HepG2 (cell line): ENCODE results near the gene SETD1B. TPM values are rescaled to one million over a fixed set of nuclear protein-coding genes. Genes with fewer than 3 reads are reported as not detected.

Experiments used
- ATAC-seq: fragments of 200-7000 bp; cut with Tn5 transposase; 3 replicates; pipeline ENCODE4 v1.9.1; 2020; ENCODE audit warnings: mild to moderate bottlenecking, moderate library complexity
- BruUV-seq: library from RNA; stranded (reverse); fragments of 400-500 nt; replicated peaks from 2 replicates; lab custom pipeline; 2021; lab: Mats Ljungman, UMichigan
- CTCF ChIA-PET: fragments of 300-600 bp; formaldehyde crosslinking; extraction: SDS; loops from one replicate; lab custom pipeline; 2021; ENCODE audit warnings: low total read pairs, inconsistent platforms, low intra/inter-chr PET ratio; lab: Yijun Ruan, JAX
- POLR2A ChIA-PET: fragments of 350-600 bp; sonication (Branson Sonifier 250); formaldehyde crosslinking; loops from one replicate; lab custom pipeline; 2020; ENCODE audit warnings: antibody characterized with exemption, inconsistent platforms; lab: Yijun Ruan, JAX
- DNase-seq: peaks from one replicate; pipeline ENCODE4 v3.0.0-alpha.2; 2015; ENCODE audit warnings: low spot score
- FAIRE-seq: peaks from 3 replicates; lab custom pipeline; 2011; peaks lifted over from hg19 to GRCh38; lab: Jason Lieb, UNC
- H2AFZ ChIP-seq: one replicate; pipeline ENCODE4 v1.6.1; 2011; ENCODE audit warnings: low read length, inconsistent platforms
- H3K27ac ChIP-seq: fragments of 300-600 bp; 3 replicates; pipeline ENCODE4 v1.8.0; 2011; ENCODE audit warnings: mixed run types, mild to moderate bottlenecking, mixed read lengths, low read length, inconsistent platforms; ENCODE audit not compliant: insufficient read depth; ENCODE audit errors: extremely low read length
- H3K27me3 ChIP-seq, 2 experiments: fragments of 200-600 bp in 1 of 2; 2 replicates in 1 of 2; 3 replicates in 1 of 2; pipeline versions ENCODE4 v1.6.0 to v1.8.0; 2011; ENCODE audit warnings: low read length in 2 of 2, mild to moderate bottlenecking in 2 of 2, moderate library complexity in 2 of 2, inconsistent platforms in 1 of 2; ENCODE audit not compliant: insufficient read depth in 2 of 2, control insufficient read depth in 1 of 2
- H3K36me3 ChIP-seq, 2 experiments: fragments of 200-600 bp in 1 of 2; replicated peaks in 1 of 2; 2 replicates in 1 of 2; 3 replicates in 1 of 2; pipeline versions ENCODE4 v1.5.1 to v1.8.0; 2011; ENCODE audit warnings: low read length in 2 of 2, inconsistent platforms in 1 of 2; ENCODE audit not compliant: insufficient read depth in 2 of 2, control insufficient read depth in 1 of 2
- H3K4me1 ChIP-seq: 2 replicates; pipeline ENCODE4 v1.5.1; 2012; ENCODE audit warnings: low read length, inconsistent platforms; ENCODE audit not compliant: insufficient read depth
- H3K4me2 ChIP-seq: 2 replicates; pipeline ENCODE4 v1.6.0; 2011; ENCODE audit warnings: low read depth, low read length, inconsistent platforms
- H3K4me3 ChIP-seq, 3 experiments: fragments of 200-600 bp in 1 of 3; sonication (generic), shearing (Covaris generic) in 1 of 3; replicated peaks in 1 of 3; 2 replicates each; pipeline ENCODE4 v1.5.1; 2011 to 2016; ENCODE audit warnings: low read length in 3 of 3, inconsistent platforms in 2 of 3, low read depth in 2 of 3, mild to moderate bottlenecking in 2 of 3, control low read depth in 1 of 3, mixed read lengths in 1 of 3; ENCODE audit not compliant: insufficient read depth in 1 of 3
- H3K79me2 ChIP-seq: one replicate; pipeline ENCODE4 v1.6.1; 2011; ENCODE audit warnings: low read length, inconsistent platforms; ENCODE audit not compliant: insufficient read depth
- H3K9ac ChIP-seq: 2 replicates; pipeline ENCODE4 v1.6.0; 2011; ENCODE audit warnings: mild to moderate bottlenecking, low read depth, low read length, inconsistent platforms; ENCODE audit not compliant: insufficient read depth
- H3K9me3 ChIP-seq: 2 replicates; pipeline ENCODE4 v1.5.1; 2012; ENCODE audit warnings: mild to moderate bottlenecking, low read length
- H4K20me1 ChIP-seq: 2 replicates; pipeline ENCODE4 v1.6.0; 2011; ENCODE audit warnings: inconsistent platforms, mild to moderate bottlenecking, low read length, moderate library complexity; ENCODE audit not compliant: insufficient read depth
- CC2D1A ChIP-seq: sonication (generic); formaldehyde crosslinking; IDR thresholded peaks from 2 replicates; pipeline ENCODE4 v1.8.1; 2023; ENCODE audit warnings: mild to moderate bottlenecking, missing genetic modification reagents
- FOXC1 ChIP-seq: sonication (generic); formaldehyde crosslinking; IDR thresholded peaks from 2 replicates; pipeline ENCODE4 v1.8.0; 2022; ENCODE audit warnings: mild to moderate bottlenecking, missing genetic modification reagents, borderline replicate concordance
- FOXM1 ChIP-seq: sonication (generic); formaldehyde crosslinking; IDR thresholded peaks from 2 replicates; pipeline ENCODE4 v1.5.0; 2020; ENCODE audit warnings: missing genetic modification reagents
- GLI4 ChIP-seq: sonication (generic); formaldehyde crosslinking; IDR thresholded peaks from 2 replicates; pipeline ENCODE4 v1.5.1; 2020; ENCODE audit warnings: missing genetic modification reagents, mild to moderate bottlenecking, moderate library complexity, borderline replicate concordance
- KDM6A ChIP-seq: IDR thresholded peaks from 2 replicates; pipeline ENCODE4 v1.6.1; 2016; ENCODE audit warnings: low read depth
- MEF2D ChIP-seq: sonication (generic); formaldehyde crosslinking; IDR thresholded peaks from 2 replicates; pipeline ENCODE4 v1.5.1; 2020; ENCODE audit warnings: mild to moderate bottlenecking, missing genetic modification reagents
- PLSCR1 ChIP-seq: sonication (generic); formaldehyde crosslinking; IDR thresholded peaks from 2 replicates; pipeline ENCODE4 v1.5.0; 2020; ENCODE audit warnings: missing genetic modification reagents, mild to moderate bottlenecking, borderline replicate concordance
- SMARCC2 ChIP-seq: fragments of 450-650 bp; IDR thresholded peaks from 2 replicates; pipeline ENCODE4 v1.6.1; 2017; ENCODE audit warnings: antibody characterized with exemption, mild to moderate bottlenecking
- TBP ChIP-seq: sonication (generic); formaldehyde crosslinking; IDR thresholded peaks from 2 replicates; pipeline ENCODE4 v1.5.0; 2020; ENCODE audit warnings: missing genetic modification reagents
- UBTF ChIP-seq: sonication (generic); formaldehyde crosslinking; IDR thresholded peaks from 2 replicates; pipeline ENCODE4 v1.4.0; 2020; ENCODE audit warnings: mild to moderate bottlenecking, missing genetic modification reagents
- WIZ ChIP-seq: sonication (generic); formaldehyde crosslinking; IDR thresholded peaks from 2 replicates; pipeline ENCODE4 v1.5.1; 2020; ENCODE audit warnings: mild to moderate bottlenecking, missing genetic modification reagents
- YEATS4 ChIP-seq: sonication (generic); formaldehyde crosslinking; IDR thresholded peaks from 2 replicates; pipeline ENCODE4 v1.4.0; 2020; ENCODE audit warnings: missing genetic modification reagents, borderline replicate concordance
- ZNF777 ChIP-seq: sonication (generic); formaldehyde crosslinking; IDR thresholded peaks from 2 replicates; pipeline ENCODE4 v1.4.0; 2020; ENCODE audit warnings: missing genetic modification reagents
- WGBS: methylation state at CpG from one replicate; pipeline ENCODE4 v1.1.6; 2017; ENCODE audit warnings: low lambda C conversion rate; 5-methylcytosine and 5-hydroxymethylcytosine counted together
- in situ Hi-C: cut with HindIII; loops from 2 replicates; pipeline ENCODE4 v1.10.0; 2017; ENCODE audit warnings: low pct_unique_long_range_greater_than_20kb; ENCODE audit not compliant: extremely low pct_ligation_motif_present
- intact Hi-C: fragments of 100-400 bp; cut with micrococcal nuclease; formaldehyde crosslinking; loops from one replicate; pipeline ENCODE4 v1.10.0; 2022; ENCODE audit not compliant: unreplicated experiment
- polyA plus RNA-seq, 8 experiments: library from polyadenylated mRNA; depleted of rRNA in 3 of 8; stranded (reverse) in 7 of 8; unstranded in 1 of 8; fragments of >200 nt; fragmentation: Illumina TruSeq in 4 of 8; extraction: Trizol in 4 of 8; gene quantifications; 2 replicates each; pipeline versions ENCODE4 v1.2.1 to v1.2.3, GENCODE V29; 2011 to 2016; ENCODE audit warnings: low read depth in 4 of 8, missing spikeins in 1 of 8, mixed read lengths in 1 of 8; ENCODE audit not compliant: insufficient read depth in 1 of 8
- total RNA-seq, 5 experiments: library from RNA; depleted of rRNA; stranded (reverse); fragments of >200 nt; fragmentation: Illumina TruSeq; extraction: Trizol; gene quantifications; 2 replicates each; pipeline ENCODE4 v1.2.3, GENCODE V29; 2016; ENCODE audit warnings: low read depth in 1 of 5
- TF ChIP-seq, protein P1 (sequence below): sonication (generic); formaldehyde crosslinking; IDR thresholded peaks from 2 replicates; pipeline ENCODE4 v1.9.0; 2021; ENCODE audit warnings: mild to moderate bottlenecking, missing genetic modification reagents
- TF ChIP-seq, protein P2 (sequence below): sonication (generic); formaldehyde crosslinking; IDR thresholded peaks from 2 replicates; pipeline ENCODE4 v1.5.1; 2020; ENCODE audit warnings: missing genetic modification reagents, mild to moderate bottlenecking, borderline replicate concordance

SETD1B gene
- total and polyA plus RNA-seq, 2 of the 13 experiments (the other 11 are each of a cell fraction or from before 2014, with no cell fraction given): 1.1 to 1.4 TPM

DNA sequence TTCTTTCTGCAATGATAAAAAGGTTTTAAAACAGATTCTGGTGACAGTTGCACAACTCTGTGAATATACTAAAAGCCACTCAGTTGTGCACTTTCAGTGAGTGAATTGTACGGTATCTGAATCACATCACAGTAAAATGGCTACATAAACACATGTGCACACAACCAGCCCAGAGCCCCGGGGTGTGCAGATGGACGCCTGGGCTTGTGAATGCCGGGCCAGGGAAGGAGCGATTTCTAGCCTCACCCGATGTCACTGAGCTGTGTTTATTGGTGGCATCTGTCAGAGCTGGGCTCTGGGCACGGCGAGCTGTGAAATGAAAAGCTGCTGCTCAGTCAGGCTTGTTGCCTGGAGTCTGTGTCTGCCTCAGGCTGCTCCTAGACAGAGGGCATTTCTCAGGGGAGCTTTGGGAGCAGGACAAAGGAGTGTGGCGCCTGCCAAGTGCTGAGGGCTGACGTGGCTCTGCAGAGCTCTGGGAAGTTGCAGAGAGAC is 36.2 kb upstream of the SETD1B start:
- in situ Hi-C loops (no loop called here), intact Hi-C loops (no loop called here)
- Histone ChIP-seq H3K9ac (no peak overlapping the region), H3K9me3 (no peaks in the 10 kb centered on the region), H3K4me2 (no peak overlapping the region), H4K20me1 (no peaks in the 10 kb centered on the region), H3K27ac (no peak overlapping the region), H2AFZ (no peak overlapping the region), H3K36me3 (no peaks in the 10 kb centered on the region), H3K4me1 (peaks cover 29% of the 10 kb centered on the region), H3K79me2 (no peaks in the 10 kb centered on the region), H3K4me3 (no peak overlapping the region), H3K27me3 (no peaks in the 10 kb centered on the region)
- no peak for ATAC-seq
- POLR2A ChIA-PET: no interaction called here
- DNase-seq: no peak
- WGBS: 91% methylated on average over 8 of the region's 10 CpGs
- no TSS peak for BruUV-seq
- no peak for FAIRE-seq
- CTCF ChIA-PET: no interaction called here
- no peak for TF ChIP-seq TBP (CRISPR knock-in tag)
- TF ChIP-seq WIZ: no peak
- TF ChIP-seq CC2D1A (CRISPR knock-in tag): no peak
- no peak for TF ChIP-seq FOXC1 (CRISPR knock-in tag)
- TF ChIP-seq, protein P1, sequence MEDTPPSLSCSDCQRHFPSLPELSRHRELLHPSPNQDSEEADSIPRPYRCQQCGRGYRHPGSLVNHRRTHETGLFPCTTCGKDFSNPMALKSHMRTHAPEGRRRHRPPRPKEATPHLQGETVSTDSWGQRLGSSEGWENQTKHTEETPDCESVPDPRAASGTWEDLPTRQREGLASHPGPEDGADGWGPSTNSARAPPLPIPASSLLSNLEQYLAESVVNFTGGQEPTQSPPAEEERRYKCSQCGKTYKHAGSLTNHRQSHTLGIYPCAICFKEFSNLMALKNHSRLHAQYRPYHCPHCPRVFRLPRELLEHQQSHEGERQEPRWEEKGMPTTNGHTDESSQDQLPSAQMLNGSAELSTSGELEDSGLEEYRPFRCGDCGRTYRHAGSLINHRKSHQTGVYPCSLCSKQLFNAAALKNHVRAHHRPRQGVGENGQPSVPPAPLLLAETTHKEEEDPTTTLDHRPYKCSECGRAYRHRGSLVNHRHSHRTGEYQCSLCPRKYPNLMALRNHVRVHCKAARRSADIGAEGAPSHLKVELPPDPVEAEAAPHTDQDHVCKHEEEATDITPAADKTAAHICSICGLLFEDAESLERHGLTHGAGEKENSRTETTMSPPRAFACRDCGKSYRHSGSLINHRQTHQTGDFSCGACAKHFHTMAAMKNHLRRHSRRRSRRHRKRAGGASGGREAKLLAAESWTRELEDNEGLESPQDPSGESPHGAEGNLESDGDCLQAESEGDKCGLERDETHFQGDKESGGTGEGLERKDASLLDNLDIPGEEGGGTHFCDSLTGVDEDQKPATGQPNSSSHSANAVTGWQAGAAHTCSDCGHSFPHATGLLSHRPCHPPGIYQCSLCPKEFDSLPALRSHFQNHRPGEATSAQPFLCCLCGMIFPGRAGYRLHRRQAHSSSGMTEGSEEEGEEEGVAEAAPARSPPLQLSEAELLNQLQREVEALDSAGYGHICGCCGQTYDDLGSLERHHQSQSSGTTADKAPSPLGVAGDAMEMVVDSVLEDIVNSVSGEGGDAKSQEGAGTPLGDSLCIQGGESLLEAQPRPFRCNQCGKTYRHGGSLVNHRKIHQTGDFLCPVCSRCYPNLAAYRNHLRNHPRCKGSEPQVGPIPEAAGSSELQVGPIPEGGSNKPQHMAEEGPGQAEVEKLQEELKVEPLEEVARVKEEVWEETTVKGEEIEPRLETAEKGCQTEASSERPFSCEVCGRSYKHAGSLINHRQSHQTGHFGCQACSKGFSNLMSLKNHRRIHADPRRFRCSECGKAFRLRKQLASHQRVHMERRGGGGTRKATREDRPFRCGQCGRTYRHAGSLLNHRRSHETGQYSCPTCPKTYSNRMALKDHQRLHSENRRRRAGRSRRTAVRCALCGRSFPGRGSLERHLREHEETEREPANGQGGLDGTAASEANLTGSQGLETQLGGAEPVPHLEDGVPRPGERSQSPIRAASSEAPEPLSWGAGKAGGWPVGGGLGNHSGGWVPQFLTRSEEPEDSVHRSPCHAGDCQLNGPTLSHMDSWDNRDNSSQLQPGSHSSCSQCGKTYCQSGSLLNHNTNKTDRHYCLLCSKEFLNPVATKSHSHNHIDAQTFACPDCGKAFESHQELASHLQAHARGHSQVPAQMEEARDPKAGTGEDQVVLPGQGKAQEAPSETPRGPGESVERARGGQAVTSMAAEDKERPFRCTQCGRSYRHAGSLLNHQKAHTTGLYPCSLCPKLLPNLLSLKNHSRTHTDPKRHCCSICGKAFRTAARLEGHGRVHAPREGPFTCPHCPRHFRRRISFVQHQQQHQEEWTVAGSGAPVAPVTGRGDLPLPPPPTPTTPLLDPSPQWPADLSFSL: no peak
- no peak for TF ChIP-seq FOXM1 (CRISPR knock-in tag)
- TF ChIP-seq SMARCC2: no peak
- TF ChIP-seq YEATS4 (CRISPR knock-in tag): no peak
- TF ChIP-seq, protein P2, sequence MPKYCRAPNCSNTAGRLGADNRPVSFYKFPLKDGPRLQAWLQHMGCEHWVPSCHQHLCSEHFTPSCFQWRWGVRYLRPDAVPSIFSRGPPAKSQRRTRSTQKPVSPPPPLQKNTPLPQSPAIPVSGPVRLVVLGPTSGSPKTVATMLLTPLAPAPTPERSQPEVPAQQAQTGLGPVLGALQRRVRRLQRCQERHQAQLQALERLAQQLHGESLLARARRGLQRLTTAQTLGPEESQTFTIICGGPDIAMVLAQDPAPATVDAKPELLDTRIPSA (CRISPR knock-in tag): no peak
- no peak for TF ChIP-seq MEF2D
- TF ChIP-seq ZNF777 (CRISPR knock-in tag): no peak
- no peak for TF ChIP-seq UBTF (CRISPR knock-in tag)
- no peak for TF ChIP-seq GLI4 (CRISPR knock-in tag)
- no peak for TF ChIP-seq KDM6A (CRISPR knock-in tag)
- no peak for TF ChIP-seq PLSCR1 (CRISPR knock-in tag)
